Measurements from ENCODE around the gene PPP1R16B. TPM values are rescaled to one million over a fixed set of nuclear protein-coding genes. Genes with fewer than 3 reads are reported as not detected.

Gene PPP1R16B
- total and polyA plus RNA-seq, 11 donors = 1.9 to 12.2 (median 6.9) TPM

- H3K36me3 ChIP-seq = peaks cover 0 to 100% (median 93%) of the 10 kb centered on the region in 9 donors
- H3K4me3 ChIP-seq = no peak overlapping the region
- no peak for DNase-seq
- H3K9me3 ChIP-seq = no peaks in the 10 kb centered on the region
- peaks cover 0 to 10% (median 0%) of the 10 kb centered on the region in 12 donors for H3K4me1 ChIP-seq
- no peak for TF ChIP-seq CTCF (IDR thresholded peaks at IDR 0.05)
- no peak for ATAC-seq
- H3K27ac ChIP-seq = no peak overlapping the region
- intact Hi-C loops (cut with DNase I) = no loop called here
- no peaks in the 10 kb centered on the region for H3K27me3 ChIP-seq
- 86 to 90% (median 89%) methylated on average over 4 of the region's 4 CpGs for WGBS, 4 donors
Observed at GRCh38 chr20:38760978-38761377, 44.5 kb upstream of the PPP1R16B start.

GRCh38 chr20:38762174-38762573 lies 43.3 kb upstream of the PPP1R16B start:
- no peak for ATAC-seq
- peaks cover 0 to 100% (median 91%) of the 10 kb centered on the region in 9 donors for H3K36me3 ChIP-seq

GRCh38 chr20:38763616-38764015 lies 41.9 kb upstream of the PPP1R16B start:
- no peaks in the 10 kb centered on the region for H3K27me3 ChIP-seq
- intact Hi-C loops (cut with DNase I) = no loop called here
- 45 to 70% (median 65%) methylated on average over 1 of the region's 1 CpG for WGBS, 4 donors
- H3K9me3 ChIP-seq = no peaks in the 10 kb centered on the region
- ATAC-seq = no peak
- TF ChIP-seq POLR2A (IDR thresholded peaks at IDR 0.05) = no peak
- TF ChIP-seq CTCF (IDR thresholded peaks at IDR 0.05) = no peak
- peaks cover 0 to 10% (median 0%) of the 10 kb centered on the region in 12 donors for H3K4me1 ChIP-seq
- peaks cover 0 to 99% (median 91%) of the 10 kb centered on the region in 9 donors for H3K36me3 ChIP-seq
- no peak overlapping the region for H3K4me3 ChIP-seq
- no peak overlapping the region for H3K27ac ChIP-seq
- no peak for DNase-seq

More at GRCh38 chr20:38762174-38762573, 43.3 kb upstream of the PPP1R16B start:
- H3K4me3 ChIP-seq = no peak overlapping the region
- H3K27ac ChIP-seq = no peak overlapping the region
- TF ChIP-seq POLR2A (IDR thresholded peaks at IDR 0.05) = no peak
- no peak for TF ChIP-seq CTCF (IDR thresholded peaks at IDR 0.05)
- H3K4me1 ChIP-seq = peaks cover 0 to 10% (median 0%) of the 10 kb centered on the region in 12 donors
- no peaks in the 10 kb centered on the region for H3K9me3 ChIP-seq
- intact Hi-C loops (cut with DNase I) = no loop called here
- H3K27me3 ChIP-seq = no peaks in the 10 kb centered on the region
- DNase-seq = no peak

- 85 to 92% (median 88%) methylated on average over 11 of the region's 11 CpGs for WGBS, 4 donors
- Histone ChIP-seq H3K36me3 (peaks cover 0 to 99% (median 90%) of the 10 kb centered on the region in 9 donors), H3K4me1 (peaks cover 0 to 10% (median 0%) of the 10 kb centered on the region in 12 donors), H3K27me3 (no peaks in the 10 kb centered on the region), H3K27ac (no peak overlapping the region), H3K9me3 (no peaks in the 10 kb centered on the region), H3K4me3 (no peak overlapping the region)
- ATAC-seq = no peak
- TF ChIP-seq CTCF (IDR thresholded peaks at IDR 0.05) (no peak), POLR2A (IDR thresholded peaks at IDR 0.05) (no peak)
- DNase-seq = no peak
- intact Hi-C loops (cut with DNase I) = no loop called here
Observed at GRCh38 chr20:38764567-38765318, 40.8 kb upstream of the PPP1R16B start.

Data from heart left ventricle (tissue), 16 donors.